ENCODE results near the gene COL23A1.

Gene COL23A1

DNA sequence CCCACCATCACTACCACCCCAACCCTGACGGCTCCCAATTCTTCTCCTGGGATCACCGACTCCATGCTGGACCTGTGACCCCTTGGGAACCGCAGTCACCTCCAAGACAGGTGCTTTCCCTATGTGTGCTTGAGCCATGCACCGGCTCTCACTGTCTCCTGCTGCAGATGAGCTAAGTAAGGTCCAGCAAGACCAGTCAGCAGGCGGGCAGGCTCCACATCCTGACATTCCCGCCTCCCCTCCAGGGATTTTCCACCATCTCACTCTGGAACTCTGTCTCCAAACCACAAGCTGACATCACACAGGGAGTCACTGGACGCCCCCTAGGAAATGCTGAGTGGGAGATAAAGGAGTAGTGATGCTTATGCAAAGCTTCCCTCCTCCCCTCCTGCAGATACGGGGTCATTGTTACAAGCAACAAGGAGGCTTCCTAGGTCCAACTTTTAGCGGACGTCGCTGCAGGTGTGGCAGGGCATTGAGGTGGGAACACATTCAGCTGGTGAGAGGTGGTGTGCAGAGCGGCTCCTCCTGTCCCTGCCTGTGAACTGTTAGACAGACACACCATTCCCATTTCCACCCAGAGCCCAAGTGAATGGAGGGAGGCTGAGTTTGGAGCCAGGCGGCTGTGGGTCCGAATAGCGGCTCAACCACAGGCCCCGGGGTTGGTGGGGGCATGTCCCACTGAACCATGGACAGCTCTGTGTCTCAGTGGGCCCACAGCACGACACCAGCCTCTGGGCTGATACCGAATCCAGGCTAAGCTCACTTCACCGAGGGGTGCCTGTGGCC is 228.3 kb downstream of the COL23A1 start:
- TF ChIP-seq GATA3 (IDR thresholded peaks at IDR 0.05; ENCODE audit: low read depth, low read length) = no peak
- no peak for TF ChIP-seq GATA2 (IDR thresholded peaks at IDR 0.05; ENCODE audit: low read depth, low read length)

GRCh38 chr5:178360926-178361235 is 229.3 kb downstream of the COL23A1 start:
- no peak for TF ChIP-seq GATA3 (IDR thresholded peaks at IDR 0.05; ENCODE audit: low read depth, low read length)
- TF ChIP-seq GATA2 (IDR thresholded peaks at IDR 0.05; ENCODE audit: low read depth, low read length) = no peak

- TF ChIP-seq GATA2 (IDR thresholded peaks at IDR 0.05; ENCODE audit: low read depth, low read length) (no peak), GATA3 (IDR thresholded peaks at IDR 0.05; ENCODE audit: low read depth, low read length) (no peak)
Observed at GRCh38 chr5:178360222-178360925, 229.8 kb downstream of the COL23A1 start.

DNA sequence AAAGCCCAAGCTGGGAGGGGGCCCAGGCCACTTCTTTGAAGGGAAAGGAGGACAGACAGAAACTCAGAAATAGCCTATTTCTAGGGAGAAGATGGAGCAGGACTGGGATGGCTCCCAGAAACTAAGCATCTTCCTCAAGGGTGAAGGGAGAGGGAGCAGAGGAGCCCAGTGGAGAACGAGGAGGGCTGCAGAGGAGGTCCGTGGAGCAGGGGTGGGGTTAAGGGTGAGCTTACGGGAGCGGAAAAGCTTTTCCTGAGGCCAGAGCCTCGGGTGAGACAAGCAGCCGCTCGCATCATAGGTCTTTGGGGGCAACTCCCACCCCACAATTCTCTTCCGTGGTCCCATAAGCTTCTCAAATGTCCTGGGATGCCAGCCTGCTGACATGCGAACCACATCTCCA is 230.5 kb downstream of the COL23A1 start:
- TF ChIP-seq GATA2 (IDR thresholded peaks at IDR 0.05; ENCODE audit: low read depth, low read length) (no peak), GATA3 (IDR thresholded peaks at IDR 0.05; ENCODE audit: low read depth, low read length) (no peak)

- no peak for TF ChIP-seq GATA3 (IDR thresholded peaks at IDR 0.05; ENCODE audit: low read depth, low read length)
- TF ChIP-seq GATA2 (IDR thresholded peaks at IDR 0.05; ENCODE audit: low read depth, low read length) = no peak
Observed at GRCh38 chr5:178357678-178358077, 232.5 kb downstream of the COL23A1 start.

GRCh38 chr5:178357121-178357521 is 233.1 kb downstream of the COL23A1 start:
- no peak for TF ChIP-seq GATA3 (IDR thresholded peaks at IDR 0.05; ENCODE audit: low read depth, low read length)
- TF ChIP-seq GATA2 (IDR thresholded peaks at IDR 0.05; ENCODE audit: low read depth, low read length) = no peak

GRCh38 chr5:178356431-178356872 is 233.7 kb downstream of the COL23A1 start:
- TF ChIP-seq GATA2 (IDR thresholded peaks at IDR 0.05; ENCODE audit: low read depth, low read length) (no peak), GATA3 (IDR thresholded peaks at IDR 0.05; ENCODE audit: low read depth, low read length) (no peak)

GRCh38 chr5:178355671-178356070 is 234.5 kb downstream of the COL23A1 start:
- TF ChIP-seq GATA3 (IDR thresholded peaks at IDR 0.05; ENCODE audit: low read depth, low read length) = no peak
- no peak for TF ChIP-seq GATA2 (IDR thresholded peaks at IDR 0.05; ENCODE audit: low read depth, low read length)

DNA sequence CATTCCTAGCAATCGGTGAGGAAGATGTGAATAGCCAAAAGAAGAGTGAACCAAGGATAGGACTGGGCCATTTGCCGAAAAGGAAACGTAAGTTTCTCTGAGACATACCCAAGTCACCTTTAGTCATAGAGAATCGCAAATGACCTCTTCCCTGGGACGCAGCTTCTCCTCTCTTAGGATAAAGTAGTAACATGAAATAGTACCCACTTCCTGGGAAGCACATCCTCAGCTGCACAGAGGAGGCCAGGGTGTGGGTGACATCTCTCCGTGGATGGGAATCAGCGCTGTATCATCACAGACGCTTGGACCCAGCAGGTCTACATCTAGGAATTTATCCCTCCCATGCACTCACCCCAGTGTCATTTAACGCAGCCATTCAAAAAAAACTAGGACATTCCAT is 236.7 kb downstream of the COL23A1 start:
- TF ChIP-seq GATA2 (IDR thresholded peaks at IDR 0.05; ENCODE audit: low read depth, low read length) (no peak), GATA3 (IDR thresholded peaks at IDR 0.05; ENCODE audit: low read depth, low read length) (no peak)

DNA sequence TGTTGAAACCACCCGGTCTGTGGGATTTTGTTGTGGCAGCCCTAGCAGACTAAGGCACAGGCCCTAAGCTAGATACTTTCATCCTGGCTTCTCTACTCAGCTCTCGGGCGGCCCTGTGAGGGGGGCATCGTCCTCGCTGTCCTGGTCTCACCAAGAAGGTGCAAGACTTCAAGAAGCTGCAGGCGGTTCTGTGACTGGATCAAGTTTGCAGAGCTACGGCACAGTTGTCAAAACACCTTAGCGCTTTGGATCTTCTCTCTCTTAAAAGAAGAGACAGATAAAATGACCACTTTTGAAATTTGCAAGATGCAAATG is 238.2 kb downstream of the COL23A1 start:
- TF ChIP-seq GATA3 (IDR thresholded peaks at IDR 0.05; ENCODE audit: low read depth, low read length) (no peak), GATA2 (IDR thresholded peaks at IDR 0.05; ENCODE audit: low read depth, low read length) (no peak)

DNA sequence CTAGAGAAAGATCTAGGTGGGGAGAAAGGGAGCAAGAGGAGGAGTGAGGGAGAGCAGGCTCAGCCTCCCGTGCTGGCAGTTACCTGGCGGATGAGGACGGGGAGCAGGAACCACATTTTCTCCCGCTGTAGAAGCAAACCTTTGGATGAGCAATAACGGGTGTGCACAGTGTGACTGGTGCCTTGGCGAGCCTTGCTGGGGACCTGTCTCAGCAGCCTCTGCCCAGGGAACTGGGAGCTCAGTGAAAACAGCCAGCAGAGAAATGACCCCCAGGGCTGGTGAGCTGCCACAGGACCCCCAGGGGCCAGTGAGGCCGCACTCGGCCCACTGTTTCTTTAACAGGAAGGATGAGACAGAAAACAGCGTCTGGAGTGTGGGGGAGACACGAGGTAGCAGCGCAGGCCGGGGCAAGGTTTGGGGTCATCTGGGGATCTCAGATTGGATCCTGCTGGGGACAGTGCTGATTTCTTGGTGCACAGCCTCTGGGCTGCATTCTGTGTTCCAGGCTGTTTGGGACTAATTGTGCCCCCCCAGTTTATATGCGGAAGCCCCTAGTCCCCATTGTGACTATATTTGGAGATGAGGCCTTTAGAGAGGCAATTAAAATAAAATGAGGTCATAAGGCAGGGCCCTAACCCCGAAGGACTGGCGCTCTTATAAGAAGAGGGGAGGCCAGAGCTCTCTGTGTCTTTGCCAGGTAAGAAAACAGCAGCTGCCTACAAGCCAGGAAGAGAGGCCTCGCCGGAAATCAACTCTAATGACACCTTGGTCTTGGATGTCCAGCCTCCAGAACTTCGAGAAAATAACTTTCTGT is 238.8 kb downstream of the COL23A1 start:
- TF ChIP-seq GATA3 (IDR thresholded peaks at IDR 0.05; ENCODE audit: low read depth, low read length) = no peak
- no peak for TF ChIP-seq GATA2 (IDR thresholded peaks at IDR 0.05; ENCODE audit: low read depth, low read length)

GRCh38 chr5:178350361-178351220 is 239.6 kb downstream of the COL23A1 start:
- TF ChIP-seq GATA3 (IDR thresholded peaks at IDR 0.05; ENCODE audit: low read depth, low read length) = no peak
- TF ChIP-seq GATA2 (IDR thresholded peaks at IDR 0.05; ENCODE audit: low read depth, low read length) = 0 out of 2 replicates have a peak, but pooled peaks have one; percentile 9

DNA sequence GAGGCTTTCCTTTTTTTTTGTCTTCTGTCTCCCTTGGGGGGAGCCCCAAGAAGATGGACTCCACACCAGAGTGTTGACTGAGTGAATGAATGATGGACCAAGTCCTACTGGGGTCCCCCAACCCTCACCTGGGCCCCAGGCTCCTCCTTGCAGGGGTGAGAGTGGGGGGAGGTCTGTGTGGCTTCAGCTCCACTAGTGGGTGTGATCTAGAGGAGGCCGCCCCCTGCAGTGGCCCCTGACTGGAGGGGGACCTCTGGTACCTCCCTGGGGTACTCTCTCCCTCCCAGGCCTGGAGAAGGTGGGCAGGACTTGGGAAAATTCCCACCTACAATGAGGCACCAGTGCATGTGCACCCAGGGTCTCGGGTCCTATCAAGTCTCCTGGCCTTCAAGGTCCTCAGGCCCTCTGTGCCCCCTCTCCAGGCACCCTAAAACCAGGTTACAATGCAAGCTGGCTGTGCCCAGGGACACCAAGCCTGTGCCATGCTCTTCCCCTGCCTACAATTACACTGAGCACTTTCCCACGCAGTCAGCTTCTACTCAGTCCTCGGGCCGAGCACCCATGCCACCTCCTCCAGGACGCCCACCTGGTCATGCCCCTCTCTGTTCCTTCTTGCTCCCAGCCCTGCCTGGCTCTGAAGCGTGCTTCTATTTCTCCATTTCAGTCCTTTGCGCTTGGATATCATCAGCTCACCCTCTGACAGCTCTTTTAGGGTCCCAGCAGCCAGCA is 240.4 kb downstream of the COL23A1 start:
- no peak for TF ChIP-seq GATA2 (IDR thresholded peaks at IDR 0.05; ENCODE audit: low read depth, low read length)
- TF ChIP-seq GATA3 (IDR thresholded peaks at IDR 0.05; ENCODE audit: low read depth, low read length) = no peak

All from SH-SY5Y (cell line).